MV-4-11 (cell line): ENCODE results near the gene HTR2C.
"Not testable (repeated sequence)": the region's sequence is repeated elsewhere in the genome, so short reads cannot be mapped to it uniquely, and the experiment has no call there.

Experiments used
- DNase-seq: peaks from one replicate; lab custom pipeline; 2025; lab: John Stamatoyannopoulos, UW

The HTR2C gene

GRCh38 chrX:114583646-114584374 lies at the start of gene HTR2C:
Gene HTR2C (plus strand): TSS chrX:114584086. CDS start chrX:114726937, 142,851 bp downstream.
- no peak for DNase-seq

DNA sequence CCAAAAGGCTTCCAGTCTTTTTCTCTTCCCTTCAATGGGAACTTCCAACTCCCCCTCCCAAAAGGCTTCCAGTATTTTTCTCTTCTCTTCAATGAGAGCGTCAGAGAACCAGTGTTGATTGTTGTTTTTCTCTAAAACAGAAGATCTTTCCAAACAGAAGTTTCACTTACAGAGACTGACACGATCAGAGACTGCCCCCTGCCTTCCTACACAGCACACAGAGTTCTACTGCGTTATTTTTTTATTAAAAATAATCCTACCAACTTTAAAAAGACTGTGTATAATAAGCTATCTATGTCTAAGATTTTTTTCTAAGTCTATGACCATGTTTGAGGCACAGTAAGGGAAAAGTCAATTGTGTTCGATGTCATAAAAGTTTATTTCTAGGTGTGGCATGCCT lies 3.5 kb upstream of the HTR2C start:
- DNase-seq: no peak

DNA sequence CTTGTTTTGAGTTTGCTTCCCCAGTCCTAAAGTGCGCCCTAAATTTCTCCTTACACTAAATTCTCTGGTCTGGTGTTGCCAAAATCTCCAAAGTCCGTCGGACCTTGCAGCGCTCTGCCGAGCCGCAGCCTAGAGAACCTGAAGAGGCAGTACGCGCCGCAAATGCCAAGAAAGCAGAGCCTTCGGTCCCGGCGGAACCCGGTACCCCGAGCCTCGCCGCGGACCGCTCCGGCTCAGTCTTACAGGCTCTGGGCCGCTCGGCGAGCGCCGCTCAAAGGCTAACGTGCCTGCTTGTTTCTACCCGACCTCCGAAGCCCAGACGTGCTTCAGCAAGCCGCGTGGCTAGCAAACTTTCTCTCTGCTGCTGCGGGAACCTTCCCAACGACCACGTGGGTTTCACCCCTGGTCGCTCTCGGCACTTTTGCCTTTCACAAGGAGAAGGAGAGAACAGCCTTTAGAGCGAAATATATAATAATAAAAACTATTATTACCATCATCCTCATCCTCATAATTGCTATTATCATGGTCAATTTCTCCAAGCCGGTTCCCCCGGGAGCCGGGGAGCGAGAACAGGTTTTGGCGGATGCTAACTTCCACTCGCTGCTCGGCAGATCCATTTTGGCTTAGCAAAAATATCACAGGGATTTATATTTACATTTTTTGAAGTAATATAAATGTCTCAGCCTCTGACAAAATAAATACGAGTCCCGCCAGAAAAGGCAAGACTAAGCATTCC lies 2.2 kb upstream of the HTR2C start:
- no peak for DNase-seq

DNA sequence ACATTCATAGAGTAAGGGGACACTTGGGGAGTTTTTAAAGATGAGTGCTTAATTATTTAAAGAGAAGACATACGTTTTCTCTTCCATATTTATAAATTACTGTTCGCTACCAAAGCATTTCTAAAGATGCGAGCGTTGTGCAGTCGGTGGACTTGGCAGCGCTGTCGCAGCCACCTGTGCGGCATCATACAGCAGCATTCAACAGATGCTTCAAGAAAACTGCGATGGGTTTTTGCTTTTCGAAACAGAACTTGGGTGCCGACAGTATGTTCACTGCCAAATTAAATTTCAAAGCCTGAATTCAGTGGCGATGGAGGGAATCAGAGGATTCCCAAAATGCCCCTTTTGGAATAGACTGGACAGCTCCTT lies 1.6 kb upstream of the HTR2C start:
- no peak for DNase-seq

DNA sequence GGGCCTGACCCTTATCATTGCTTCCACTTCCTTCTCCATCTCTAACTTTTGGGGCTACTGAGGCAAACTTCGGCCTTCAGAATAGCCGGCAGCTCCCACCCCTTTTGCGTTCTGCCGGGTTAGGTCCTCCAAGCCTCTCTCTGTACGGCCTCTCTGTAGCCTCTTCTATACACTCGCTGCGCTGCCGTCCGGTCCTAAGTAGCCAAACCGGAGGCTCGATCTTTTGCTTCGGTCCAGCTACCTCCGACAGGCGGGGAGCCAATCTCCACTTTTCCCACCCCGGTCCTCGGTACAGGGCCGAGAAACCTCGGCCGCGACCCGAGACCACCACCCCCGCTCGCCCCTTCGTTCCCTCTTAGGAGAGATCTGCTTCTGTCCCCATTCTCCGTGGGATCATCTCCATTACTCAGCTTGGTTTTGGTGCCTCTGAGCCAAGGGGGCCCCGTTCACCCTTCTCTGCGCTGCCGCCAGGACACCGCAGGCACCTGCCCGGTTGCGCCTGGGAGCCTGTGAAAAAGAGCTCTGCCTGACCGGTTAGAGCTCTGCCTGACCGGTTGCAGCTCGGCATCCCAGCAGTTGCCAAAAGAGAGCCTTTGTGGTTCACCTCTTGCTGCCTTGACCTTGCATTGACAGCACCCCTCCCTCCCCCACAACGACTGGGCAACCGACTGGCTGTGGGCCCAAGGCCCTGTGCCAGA lies 1.0 kb upstream of the HTR2C start:
- no peak for DNase-seq

GRCh38 chrX:114584375-114584943 lies 573 bp downstream of the HTR2C start:
- DNase-seq: no peak

DNA sequence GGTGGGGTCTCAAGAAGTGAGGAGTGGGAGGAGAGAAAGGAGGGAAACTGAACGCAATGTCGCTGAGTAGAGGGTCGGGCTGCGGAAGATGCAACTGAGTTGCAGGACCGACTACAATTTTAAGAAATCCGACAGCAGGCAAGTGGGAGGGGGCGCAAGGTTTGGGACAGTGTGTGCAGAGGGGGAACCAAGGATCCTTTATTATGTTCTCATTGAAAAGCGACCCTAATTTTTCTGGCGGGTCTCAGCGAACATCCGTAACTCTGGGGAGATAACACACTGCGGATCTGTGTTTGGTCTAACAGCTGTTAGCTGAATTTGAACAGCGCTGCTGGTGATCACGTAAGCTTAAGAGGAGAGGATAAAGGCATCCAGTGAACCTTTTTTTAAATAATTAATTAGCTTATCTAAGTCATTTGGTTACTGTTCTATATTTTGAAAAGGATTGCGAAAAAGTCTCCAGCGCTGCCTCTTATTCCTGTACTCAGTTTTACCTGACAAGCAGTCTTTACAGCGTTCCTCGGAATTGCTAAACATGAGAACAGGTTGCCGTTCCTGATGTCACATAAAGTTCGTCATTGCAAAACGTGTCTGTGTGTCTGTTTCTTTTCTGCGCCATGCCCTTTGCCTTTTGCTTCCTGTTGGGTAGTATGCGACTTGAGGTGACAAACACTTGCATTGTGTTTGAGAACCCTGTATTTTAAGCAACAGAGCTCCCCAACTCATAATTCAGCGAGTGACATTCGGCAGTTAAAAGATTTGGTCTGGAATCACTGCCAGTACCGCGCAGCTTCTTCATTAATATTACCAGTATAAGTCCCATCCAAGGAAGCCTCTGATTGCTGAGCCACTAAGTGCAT lies 1.3 kb downstream of the HTR2C start:
- DNase-seq: no peak

DNA sequence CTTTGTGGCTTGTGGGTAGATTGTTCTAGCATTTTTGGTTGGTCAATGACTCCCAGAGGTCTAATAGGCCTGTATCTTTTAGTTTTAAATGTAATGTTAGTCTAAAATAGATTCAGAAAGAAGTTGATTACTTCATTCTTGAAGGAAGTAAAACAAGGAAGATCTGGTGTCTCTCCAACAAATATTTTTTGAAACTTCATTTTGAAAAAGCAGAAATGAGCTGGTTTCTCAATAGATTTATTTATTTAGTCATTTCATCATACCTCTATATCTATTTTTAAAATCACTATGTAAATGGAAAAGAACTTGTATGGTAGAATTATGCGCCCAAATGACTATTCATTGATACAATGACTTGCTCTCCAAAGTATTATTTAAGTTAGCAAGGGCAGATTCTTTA lies 7.2 kb downstream of the HTR2C start:
- peak; percentile 79 for DNase-seq

- DNase-seq: no peak
Observed at GRCh38 chrX:114599305-114599704, 15.4 kb downstream of the HTR2C start.

DNA sequence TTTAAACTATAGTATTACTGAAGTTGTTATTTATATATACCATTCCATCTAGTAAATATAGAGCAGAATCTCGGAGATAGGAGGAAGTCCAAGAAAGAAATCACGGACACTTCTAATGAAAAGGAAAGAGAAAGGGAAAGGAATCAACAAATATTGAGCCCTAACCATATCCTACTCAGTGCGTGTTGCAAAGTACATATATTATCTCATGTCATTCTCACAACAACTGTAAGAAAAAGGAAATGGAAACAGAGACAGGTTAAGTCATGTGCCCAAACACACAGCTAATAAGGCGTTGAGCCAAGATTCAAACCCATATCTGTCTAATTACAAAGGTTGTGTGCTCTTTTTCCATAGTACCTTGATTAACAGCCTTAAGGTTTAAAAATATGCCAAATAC lies 16.0 kb downstream of the HTR2C start:
- DNase-seq: no peak

DNA sequence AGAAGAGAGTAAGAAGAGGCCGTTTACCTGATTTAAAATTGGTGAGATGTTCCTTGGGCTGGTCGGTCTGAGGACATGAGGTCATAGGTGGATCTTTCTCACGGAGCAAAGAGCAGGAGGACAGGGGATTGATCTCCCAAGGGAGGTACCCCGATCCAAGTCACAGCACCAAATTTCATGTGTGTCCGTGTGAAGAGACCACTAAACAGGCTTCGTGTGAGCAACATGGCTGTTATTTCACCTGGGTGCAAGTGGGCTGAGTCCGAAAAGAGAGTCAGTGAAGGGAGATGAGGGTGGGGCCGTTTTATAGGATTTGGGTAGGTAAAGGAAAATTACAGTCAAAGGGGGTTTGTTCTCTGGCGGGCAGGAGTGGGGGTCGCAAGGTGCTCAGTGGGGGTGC lies 22.7 kb downstream of the HTR2C start:
- DNase-seq: not testable (repeated sequence)

GRCh38 chrX:114611018-114611619 lies 27.2 kb downstream of the HTR2C start:
- DNase-seq: no peak

DNA sequence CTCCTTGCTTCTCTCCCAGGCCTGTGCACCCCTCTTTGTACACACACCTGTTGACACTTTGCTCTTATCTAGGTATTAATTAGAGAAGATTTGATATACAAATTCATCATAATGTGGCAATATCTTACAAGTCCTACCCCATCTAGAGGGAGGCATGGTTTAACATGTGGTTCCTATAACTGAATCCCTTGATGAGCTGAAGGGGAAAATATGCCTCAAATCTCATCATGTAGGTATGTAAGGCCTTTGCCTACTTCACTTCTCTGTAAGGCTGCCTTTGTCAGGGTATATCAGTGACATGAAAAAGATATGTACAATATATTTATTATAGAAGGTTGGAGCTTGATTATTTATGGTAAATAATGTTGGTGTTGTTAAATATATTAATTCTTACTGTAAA lies 31.9 kb downstream of the HTR2C start:
- DNase-seq: no peak

DNA sequence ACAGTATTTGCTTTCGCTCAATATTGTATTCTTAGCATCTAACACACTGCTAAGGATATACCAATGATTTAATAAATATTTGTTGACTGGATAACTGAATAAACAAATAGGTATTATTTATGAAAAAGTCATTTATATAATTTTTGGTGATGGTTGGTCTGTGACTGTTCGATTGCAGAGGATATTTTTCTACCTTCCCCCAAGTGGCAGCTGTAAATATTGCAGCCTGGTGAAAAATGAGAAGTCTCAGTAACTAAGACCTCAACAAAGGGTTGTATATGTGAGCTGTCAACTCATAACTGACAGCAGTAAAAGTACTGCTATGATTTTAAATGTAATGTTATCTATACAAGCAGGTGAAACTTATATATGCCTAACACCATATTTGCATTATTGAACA lies 36.0 kb downstream of the HTR2C start:
- DNase-seq: peak; percentile 15

DNA sequence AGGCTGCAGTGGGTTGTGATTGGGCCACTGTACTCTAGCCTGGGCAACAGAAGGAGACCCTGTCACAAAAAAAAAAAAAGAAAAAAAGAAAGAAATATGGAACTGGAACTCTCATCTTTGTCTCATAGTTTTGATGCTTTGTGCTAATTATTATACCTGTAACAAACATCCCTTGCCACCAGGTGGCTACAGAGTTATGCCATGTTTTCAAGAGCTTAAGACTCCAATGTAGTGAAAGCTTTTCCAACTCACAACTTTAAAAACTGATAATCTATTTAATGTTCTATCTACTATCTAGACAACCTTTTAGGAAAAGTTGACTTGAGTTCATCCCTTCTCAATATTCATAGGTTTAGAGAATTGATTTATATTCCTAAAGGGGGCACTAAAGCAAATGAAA lies 42.4 kb downstream of the HTR2C start:
- no peak for DNase-seq

DNA sequence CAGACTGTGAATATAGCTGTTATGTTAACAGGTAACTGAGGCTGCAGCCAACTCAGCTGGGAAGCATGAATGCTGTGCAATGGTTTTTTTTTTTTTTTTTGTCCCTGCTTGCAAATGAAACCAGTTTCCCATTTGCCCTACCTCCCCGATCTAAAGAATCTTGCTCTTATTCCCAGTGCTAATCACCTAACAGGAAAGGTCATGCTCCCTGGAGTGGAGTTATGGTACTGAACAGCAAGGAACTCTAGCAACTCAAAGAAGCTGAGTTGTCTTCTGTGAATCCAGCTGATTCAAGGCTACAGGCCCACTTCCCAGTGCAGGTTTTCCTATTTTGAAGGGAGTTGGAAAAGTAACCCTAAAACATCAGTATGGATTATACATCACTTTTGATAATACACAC lies 52.1 kb downstream of the HTR2C start:
- no peak for DNase-seq

- DNase-seq: no peak
Observed at GRCh38 chrX:114650351-114650750, 66.5 kb downstream of the HTR2C start.

DNA sequence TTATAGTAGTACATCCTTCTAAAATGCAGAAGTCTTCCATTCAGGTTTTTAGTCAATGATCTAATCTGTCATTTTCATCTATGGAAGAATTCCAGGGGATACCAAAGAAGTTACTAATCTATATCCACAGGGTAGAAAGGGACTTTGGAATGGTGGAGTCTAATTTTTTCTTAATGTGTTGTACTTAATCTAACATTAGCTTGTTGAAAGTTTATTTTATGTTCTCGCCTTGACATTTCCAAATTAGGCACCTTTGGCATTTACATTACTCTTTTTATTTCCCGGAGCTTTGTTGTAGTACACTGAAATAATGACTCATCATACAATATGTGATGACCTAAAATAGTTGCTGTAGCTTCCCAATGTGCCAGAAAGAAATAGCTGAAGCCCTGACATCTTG lies 91.5 kb downstream of the HTR2C start:
- no peak for DNase-seq

DNA sequence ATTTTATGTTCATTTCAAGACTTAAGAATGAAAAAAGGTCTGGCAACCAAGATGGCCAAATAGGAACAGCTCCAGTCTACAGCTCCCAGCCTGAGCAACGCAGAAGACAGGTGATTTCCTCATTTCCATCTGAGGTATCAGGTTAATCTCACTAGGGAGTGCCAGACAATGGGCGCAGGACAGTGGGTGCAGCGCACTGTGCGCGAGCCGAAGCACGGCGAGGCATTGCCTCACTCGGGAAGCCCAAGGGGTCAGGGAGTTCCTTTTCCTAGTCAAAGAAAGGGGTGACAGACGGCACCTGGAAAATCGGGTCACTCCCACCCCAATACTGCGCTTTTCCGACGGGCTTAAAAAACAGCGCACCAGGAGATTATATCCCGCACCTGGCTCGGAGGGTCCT lies 116.6 kb downstream of the HTR2C start:
- not testable (repeated sequence) for DNase-seq

GRCh38 chrX:114709406-114709805 lies 125.5 kb downstream of the HTR2C start:
- no peak for DNase-seq

DNA sequence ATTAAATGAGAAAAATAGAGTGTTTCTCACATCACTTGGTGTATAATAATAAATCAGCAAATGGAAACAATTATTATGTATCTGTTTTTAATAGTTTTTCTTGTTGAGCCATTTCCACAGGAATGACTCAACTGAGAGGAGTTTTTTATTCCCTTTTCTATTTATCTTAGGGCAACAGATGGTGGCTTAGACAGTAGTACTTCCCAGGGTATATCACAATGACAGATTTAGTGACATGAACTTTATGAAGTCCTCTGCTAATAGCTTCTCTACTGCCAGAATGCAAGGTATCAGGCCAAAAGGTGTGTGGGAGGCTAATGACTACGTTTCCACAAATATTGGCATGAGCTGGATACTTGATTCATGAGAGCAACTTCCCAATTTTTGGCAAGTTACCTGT lies 126.7 kb downstream of the HTR2C start:
- DNase-seq: no peak
